Endothelial cell (in vitro differentiated cells): ENCODE data around the gene ECHS1. TPM values are rescaled to one million over a fixed set of nuclear protein-coding genes. Genes with fewer than 3 reads are reported as not detected.
A peak's percentile ranks its signal among the peaks of the same experiment; 100 is the strongest.

Experiments
- DNase-seq: peaks from one replicate; pipeline ENCODE4 v3.0.0; 2021; ENCODE audit warnings: low spot score
- H3K27ac Mint-ChIP-seq: one replicate; pipeline ENCODE4 v1.8.0; 2021; ENCODE audit warnings: mixed read lengths, inconsistent platforms; ENCODE audit not compliant: unreplicated experiment
- H3K27me3 Mint-ChIP-seq: one replicate; pipeline ENCODE4 v1.8.0; 2021; ENCODE audit warnings: mild to moderate bottlenecking, moderate library complexity, mixed read lengths, inconsistent platforms; ENCODE audit not compliant: unreplicated experiment
- H3K36me3 Mint-ChIP-seq: one replicate; pipeline ENCODE4 v1.8.0; 2021; ENCODE audit warnings: mild to moderate bottlenecking, low read depth, mixed read lengths, inconsistent platforms; ENCODE audit not compliant: unreplicated experiment
- H3K4me1 Mint-ChIP-seq: one replicate; pipeline ENCODE4 v1.8.0; 2021; ENCODE audit warnings: mild to moderate bottlenecking, mixed read lengths, inconsistent platforms; ENCODE audit not compliant: unreplicated experiment
- H3K4me3 Mint-ChIP-seq: one replicate; pipeline ENCODE4 v1.8.0; 2021; ENCODE audit warnings: mild to moderate bottlenecking, mixed read lengths, inconsistent platforms; ENCODE audit not compliant: unreplicated experiment
- H3K9me3 Mint-ChIP-seq: one replicate; pipeline ENCODE4 v1.8.0; 2021; ENCODE audit warnings: mixed read lengths, inconsistent platforms; ENCODE audit not compliant: unreplicated experiment
- CTCF ChIP-seq: fragments of 200-600 bp; sonication (generic); IDR thresholded peaks from one replicate; pipeline ENCODE4 v1.5.0; 2021; ENCODE audit warnings: antibody characterized with exemption; ENCODE audit not compliant: unreplicated experiment
- total RNA-seq: library from RNA; stranded (reverse); fragmentation: NEBNext Ultra II Directional; extraction: Animal tissue kit (Norgen Biotek cat#: 25700); gene quantifications from one replicate; pipeline ENCODE4 v1.2.1, GENCODE V29; 2021; ENCODE audit not compliant: unreplicated experiment

The ECHS1 gene
- total RNA-seq, 1 donor from 2014 or later = 69.6 TPM

GRCh38 chr10:133412381-133412711 is 39.2 kb upstream of the ECHS1 start:
- Mint-ChIP-seq H3K27ac (no peak overlapping the region), H3K4me3 (no peak overlapping the region), H3K4me1 (no peaks in the 10 kb centered on the region), H3K27me3 (peaks cover 4% of the 10 kb centered on the region), H3K36me3 (peaks cover 74% of the 10 kb centered on the region), H3K9me3 (peaks cover 21% of the 10 kb centered on the region)
- TF ChIP-seq CTCF = no peak
- no peak for DNase-seq

DNA sequence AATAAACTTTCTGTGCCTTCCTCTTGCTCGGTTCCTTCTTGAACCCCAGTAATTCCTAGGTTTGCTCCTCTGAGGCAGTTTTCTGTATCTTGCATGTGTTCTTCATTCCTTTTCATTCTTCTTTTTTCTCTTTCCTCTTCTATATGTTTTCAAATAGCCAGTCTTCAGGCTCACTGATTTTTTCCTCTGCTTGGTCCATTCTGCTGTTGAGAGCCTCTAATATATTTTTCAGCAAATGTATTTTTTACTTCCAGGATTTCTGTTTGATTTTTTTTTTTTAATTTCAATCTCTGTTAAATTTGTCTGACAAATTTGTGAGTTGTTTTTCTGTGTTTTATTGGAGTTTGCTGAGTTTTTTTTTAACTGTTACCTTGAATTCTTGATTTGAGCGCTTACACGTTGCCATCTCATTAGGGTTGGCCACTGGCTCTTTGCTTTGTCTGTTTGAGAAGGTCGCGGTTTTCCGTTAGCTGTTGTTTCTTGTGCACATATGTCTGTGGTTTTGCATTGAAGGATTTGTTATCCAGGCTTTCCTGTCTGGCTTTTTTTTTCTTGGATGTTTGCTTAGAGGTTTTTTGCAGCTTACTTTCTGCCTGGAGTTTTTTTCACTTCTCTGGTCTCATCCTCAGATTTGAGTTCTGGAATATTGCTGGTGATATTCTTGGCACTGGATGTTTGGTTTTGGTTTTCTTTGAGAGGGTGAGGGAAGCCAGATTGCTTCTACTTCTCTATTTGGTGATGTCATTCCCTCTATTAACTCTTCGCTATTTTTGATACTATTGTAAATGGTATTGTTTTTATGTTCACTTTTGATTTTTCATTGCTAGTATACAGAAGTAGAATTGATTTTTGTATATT is 38.6 kb upstream of the ECHS1 start:
- H3K9me3 Mint-ChIP-seq = peaks cover 21% of the 10 kb centered on the region
- H3K36me3 Mint-ChIP-seq = peaks cover 78% of the 10 kb centered on the region
- no peak for TF ChIP-seq CTCF
- no peak overlapping the region for H3K27ac Mint-ChIP-seq
- H3K4me1 Mint-ChIP-seq = no peaks in the 10 kb centered on the region
- peak overlapping the region; percentile 53 for H3K4me3 Mint-ChIP-seq
- H3K27me3 Mint-ChIP-seq = peaks cover 4% of the 10 kb centered on the region
- DNase-seq = no peak

DNA sequence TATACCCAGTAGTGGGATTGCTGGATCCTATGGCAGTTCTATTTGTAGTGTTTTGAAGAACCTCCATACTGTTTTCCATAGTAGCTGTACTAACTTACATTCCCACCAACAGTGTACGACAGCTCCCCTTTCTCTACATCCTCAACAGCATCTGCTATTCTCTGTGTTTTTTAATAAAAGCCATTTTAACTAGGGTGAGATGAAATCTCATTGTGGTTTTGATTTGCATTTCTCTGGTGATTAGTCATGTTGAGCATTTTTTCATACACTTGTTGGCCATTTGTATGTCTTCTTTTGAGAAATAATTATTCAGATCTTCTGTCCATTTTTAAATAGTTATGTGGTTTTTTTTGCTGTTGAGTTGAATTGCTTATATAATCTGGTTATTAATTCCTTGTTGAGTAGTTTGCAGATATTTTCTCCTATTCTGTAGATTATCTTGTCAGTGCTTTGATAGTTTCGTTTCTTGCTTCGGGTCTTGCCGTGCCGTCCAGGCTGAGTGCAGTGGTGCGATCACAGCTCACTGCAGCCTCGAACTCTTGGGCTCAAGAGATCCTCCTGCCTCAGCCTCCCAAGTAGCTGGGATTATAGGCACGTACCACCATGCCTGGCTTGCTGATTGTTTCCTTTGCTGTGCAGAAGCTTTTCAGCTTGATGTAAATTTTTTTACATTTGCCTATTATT is 32.8 kb upstream of the ECHS1 start:
- peaks cover 9% of the 10 kb centered on the region for H3K4me1 Mint-ChIP-seq
- peaks cover 2% of the 10 kb centered on the region for H3K27me3 Mint-ChIP-seq
- no peak for DNase-seq
- H3K36me3 Mint-ChIP-seq = peaks cover 58% of the 10 kb centered on the region
- H3K9me3 Mint-ChIP-seq = peaks cover 2% of the 10 kb centered on the region
- H3K4me3 Mint-ChIP-seq = no peak overlapping the region
- TF ChIP-seq CTCF = no peak
- no peak overlapping the region for H3K27ac Mint-ChIP-seq

DNA sequence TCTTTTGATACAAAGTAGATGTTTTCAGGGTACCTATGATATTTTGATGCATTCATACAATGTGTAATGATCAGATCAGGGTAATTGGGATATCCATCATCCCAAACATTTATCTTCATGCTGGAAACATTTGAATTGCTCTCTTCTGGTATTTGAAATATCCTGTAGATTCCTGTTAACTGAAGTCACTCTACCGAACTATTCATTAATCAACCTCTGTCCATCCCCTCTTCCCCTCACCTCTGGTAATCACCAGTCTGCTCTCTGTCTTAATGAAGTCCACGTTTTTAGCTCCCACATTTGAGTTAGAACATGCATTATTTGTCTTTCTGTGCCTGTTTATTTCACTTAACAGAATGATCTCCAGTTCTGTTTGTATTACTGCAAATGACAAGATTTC is 32.1 kb upstream of the ECHS1 start:
- no peak for TF ChIP-seq CTCF
- Mint-ChIP-seq H3K9me3 (no peaks in the 10 kb centered on the region), H3K4me3 (no peak overlapping the region), H3K4me1 (peaks cover 11% of the 10 kb centered on the region), H3K36me3 (peaks cover 56% of the 10 kb centered on the region), H3K27ac (no peak overlapping the region), H3K27me3 (peaks cover 1% of the 10 kb centered on the region)
- no peak for DNase-seq

- no peak for TF ChIP-seq CTCF
- peaks cover 11% of the 10 kb centered on the region for H3K4me1 Mint-ChIP-seq
- peaks cover 1% of the 10 kb centered on the region for H3K27me3 Mint-ChIP-seq
- H3K36me3 Mint-ChIP-seq = peaks cover 49% of the 10 kb centered on the region
- no peak overlapping the region for H3K27ac Mint-ChIP-seq
- peak overlapping the region; percentile 66 for H3K4me3 Mint-ChIP-seq
- DNase-seq = no peak
- H3K9me3 Mint-ChIP-seq = no peaks in the 10 kb centered on the region
Observed at GRCh38 chr10:133403784-133404183, 30.6 kb upstream of the ECHS1 start.
